ENCODE measurements around the gene SPEG. TPM values are rescaled to one million over a fixed set of nuclear protein-coding genes. Genes with fewer than 3 reads are reported as not detected.

The SPEG gene
- total RNA-seq, 1 donor from 2014 or later = 0.09 TPM

GRCh38 chr2:219537657-219538488 is 103.2 kb downstream of the SPEG start:
- Mint-ChIP-seq H3K36me3 (ENCODE audit: low read depth) (no peaks in the 10 kb centered on the region), H3K4me3 (no peak overlapping the region), H3K27me3 (peaks cover 27% of the 10 kb centered on the region), H3K27ac (no peak overlapping the region), H3K4me1 (peaks cover 13% of the 10 kb centered on the region), H3K9me3 (no peaks in the 10 kb centered on the region)
- ATAC-seq (ENCODE audit: low read depth) (no peak), DNase-seq (no peak)
- intact Hi-C loops (cut with micrococcal nuclease) = no loop called here
- no peak for TF ChIP-seq CTCF (IDR thresholded peaks at IDR 0.05)
- ChIA-PET CTCF (no interaction called here), POLR2A (no interaction called here)

- Mint-ChIP-seq H3K4me3 (no peak overlapping the region), H3K4me1 (peaks cover 13% of the 10 kb centered on the region), H3K9me3 (no peaks in the 10 kb centered on the region), H3K27ac (no peak overlapping the region), H3K27me3 (peaks cover 23% of the 10 kb centered on the region), H3K36me3 (ENCODE audit: low read depth) (no peaks in the 10 kb centered on the region)
- no peak for ATAC-seq (ENCODE audit: low read depth)
- CTCF ChIA-PET = no interaction called here
- TF ChIP-seq CTCF (IDR thresholded peaks at IDR 0.05) = no peak
- intact Hi-C loops (cut with micrococcal nuclease) = no loop called here
- POLR2A ChIA-PET = no interaction called here
- no peak for DNase-seq
Observed at GRCh38 chr2:219538504-219538951, 103.9 kb downstream of the SPEG start.

- Mint-ChIP-seq H3K27me3 (peaks cover 20% of the 10 kb centered on the region), H3K4me3 (no peak overlapping the region), H3K27ac (no peak overlapping the region), H3K9me3 (no peaks in the 10 kb centered on the region), H3K4me1 (peaks cover 14% of the 10 kb centered on the region), H3K36me3 (ENCODE audit: low read depth) (no peaks in the 10 kb centered on the region)
- DNase-seq (no peak), ATAC-seq (ENCODE audit: low read depth) (no peak)
- intact Hi-C loops (cut with micrococcal nuclease) = no loop called here
- no peak for TF ChIP-seq CTCF (IDR thresholded peaks at IDR 0.05)
- ChIA-PET CTCF (interaction anchor here (1.0 to 1.1 kb wide), 2 partner anchors 9 to 80 kb away, joined by 3 to 4 read pairs; no protein-coding TSS in a partner anchor), POLR2A (no interaction called here)
Observed at GRCh38 chr2:219538956-219539788, 104.5 kb downstream of the SPEG start.

- intact Hi-C loops (cut with micrococcal nuclease) = loop anchor here (5.0 kb wide), 3 partner anchors 263 to 828 kb away; partner anchors contain the start of genes DNAJB2, TTLL4, TUBA4A and TUBA4B
- no peak overlapping the region for H3K4me3 Mint-ChIP-seq
Observed at GRCh38 chr2:219539926-219540678, 105.5 kb downstream of the SPEG start.

More at GRCh38 chr2:219539926-219540678, 105.5 kb downstream of the SPEG start:
- H3K27ac Mint-ChIP-seq = no peak overlapping the region
- H3K36me3 Mint-ChIP-seq (ENCODE audit: low read depth) = no peaks in the 10 kb centered on the region
- CTCF ChIA-PET = interaction anchor here (1.0 to 3.9 kb wide), 7 partner anchors 10 to 149 kb away, joined by 3 to 23 read pairs (median 7); no protein-coding TSS in a partner anchor
- POLR2A ChIA-PET = interaction anchor here (0.6 to 0.9 kb wide), 2 partner anchors 42 to 464 kb away, joined by 4 to 5 read pairs; partner anchors contain the start of gene GMPPA
- no peak for ATAC-seq (ENCODE audit: low read depth)
- TF ChIP-seq CTCF (IDR thresholded peaks at IDR 0.05) = no peak
- H3K9me3 Mint-ChIP-seq = no peaks in the 10 kb centered on the region
- DNase-seq = no peak
- H3K4me1 Mint-ChIP-seq = peaks cover 22% of the 10 kb centered on the region
- peaks cover 28% of the 10 kb centered on the region for H3K27me3 Mint-ChIP-seq
